OCI-LY3 (cell line): Measurements from ENCODE around the gene EGFL7.

Experiments used
- CTCF ChIP-seq: fragments of 200-600, 300-600 bp; sonication (generic); IDR thresholded peaks from 2 replicates; pipeline ENCODE4 v1.5.1; 2014; ENCODE audit warnings: antibody characterized with exemption, low read length, low read depth
- EZH2phosphoT487 ChIP-seq: fragments of 200-600 bp; shearing (Covaris generic); IDR thresholded peaks from 2 replicates; pipeline ENCODE4 v1.6.1; 2018; ENCODE audit warnings: antibody characterized with exemption, mixed run types, low read depth

GRCh38 chr9:136629001-136629878 is 33.5 kb upstream of the EGFL7 start:
- TF ChIP-seq CTCF (no peak), EZH2phosphoT487 (no peak)
